ENCODE data around the gene OSTN. TPM values are rescaled to one million over a fixed set of nuclear protein-coding genes. Genes with fewer than 3 reads are reported as not detected.

The OSTN gene
- polyA plus RNA-seq, 1 of the 3 experiments (the other 2 are of a cell fraction) = 0.02 TPM

DNA sequence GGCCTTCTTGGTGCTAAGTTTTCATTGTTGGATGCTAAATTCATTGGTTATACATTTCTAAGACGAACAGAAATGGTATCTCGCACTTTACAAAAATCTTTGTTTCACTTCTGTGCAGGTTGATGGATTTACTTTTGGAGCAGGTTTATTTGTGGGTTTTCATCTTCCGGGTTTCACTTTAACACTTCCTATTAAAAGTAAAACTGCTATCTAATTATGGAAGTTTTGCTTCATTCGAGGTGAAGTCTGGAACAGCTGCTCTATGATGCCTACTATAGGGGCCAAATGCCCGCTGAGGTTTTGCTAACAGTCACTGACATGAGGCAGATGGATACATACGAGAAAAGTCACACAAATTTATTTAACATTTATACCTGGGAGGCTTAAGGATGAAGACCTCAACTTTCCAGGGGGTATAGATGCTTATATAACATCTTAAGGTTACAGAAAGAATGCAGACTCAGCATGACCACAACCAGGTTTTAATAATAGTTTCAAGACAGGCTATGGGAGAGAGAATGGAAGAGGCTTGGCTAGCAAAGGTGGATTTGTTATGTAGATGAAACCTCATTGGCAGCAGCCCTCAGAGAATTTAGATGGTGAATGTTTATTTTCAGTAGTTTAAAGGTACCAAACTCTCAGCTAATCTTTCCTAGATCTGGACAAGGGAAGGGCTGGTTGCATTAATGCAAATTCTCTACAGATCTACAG, 54.2 kb downstream of the OSTN start:
- Histone ChIP-seq H3K9me2 (no peaks in the 10 kb centered on the region), H4K20me1 (ENCODE audit: insufficient read depth) (no peaks in the 10 kb centered on the region), H2AFZ (ENCODE audit: low read depth) (no peak overlapping the region), H3K4me3 (ENCODE audit: low read depth in 2 of 2, low read length in 1 of 2) (no peak overlapping the region), H3K4me1 (ENCODE audit: control insufficient read depth in 1 of 2, insufficient read depth in 2 of 2, low read depth in 1 of 2, low read length in 1 of 2) (0 out of 4 replicates have a peak, but pooled peaks cover 0 to 4% of the 10 kb centered on the region in 2 experiments), H3K9me3 (no peaks in the 10 kb centered on the region), H3K79me2 (ENCODE audit: insufficient read depth) (no peaks in the 10 kb centered on the region), H3K27ac (ENCODE audit: low read depth in 2 of 2, low read length in 1 of 2) (no peak overlapping the region), H3K36me3 (replicated peaks in 1 of 2; ENCODE audit: control insufficient read depth in 1 of 2, insufficient read depth in 2 of 2, low read length in 1 of 2) (no peaks in the 10 kb centered on the region), H3K4me2 (no peak overlapping the region), H3F3A (replicated peaks; ENCODE audit: insufficient read depth) (no peaks in the 10 kb centered on the region), H3K27me3 (ENCODE audit: insufficient read depth) (no peaks in the 10 kb centered on the region), H3K9ac (no peak overlapping the region)
- POLR2A ChIA-PET = no interaction called here
- TF ChIP-seq RAD21 (IDR thresholded peaks at IDR 0.05; ENCODE audit: low read length) (no peak), EP300 (IDR thresholded peaks at IDR 0.05; ENCODE audit: borderline replicate concordance in 1 of 2, low read depth in 1 of 2, low read length in 1 of 2) (no peak), FOSL2 (IDR thresholded peaks at IDR 0.05; ENCODE audit: borderline replicate concordance, low read depth) (no peak), MEF2A (IDR thresholded peaks at IDR 0.05; ENCODE audit: borderline replicate concordance, low read depth) (no peak), TCF12 (IDR thresholded peaks at IDR 0.05) (no peak), MXI1 (IDR thresholded peaks at IDR 0.05; ENCODE audit: low read depth, low read length) (no peak)
- TF ChIP-seq, protein P1, sequence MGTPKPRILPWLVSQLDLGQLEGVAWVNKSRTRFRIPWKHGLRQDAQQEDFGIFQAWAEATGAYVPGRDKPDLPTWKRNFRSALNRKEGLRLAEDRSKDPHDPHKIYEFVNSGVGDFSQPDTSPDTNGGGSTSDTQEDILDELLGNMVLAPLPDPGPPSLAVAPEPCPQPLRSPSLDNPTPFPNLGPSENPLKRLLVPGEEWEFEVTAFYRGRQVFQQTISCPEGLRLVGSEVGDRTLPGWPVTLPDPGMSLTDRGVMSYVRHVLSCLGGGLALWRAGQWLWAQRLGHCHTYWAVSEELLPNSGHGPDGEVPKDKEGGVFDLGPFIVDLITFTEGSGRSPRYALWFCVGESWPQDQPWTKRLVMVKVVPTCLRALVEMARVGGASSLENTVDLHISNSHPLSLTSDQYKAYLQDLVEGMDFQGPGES (IDR thresholded peaks at IDR 0.05; ENCODE audit: low read depth, low read length) = no peak
- TF ChIP-seq, protein P2, sequence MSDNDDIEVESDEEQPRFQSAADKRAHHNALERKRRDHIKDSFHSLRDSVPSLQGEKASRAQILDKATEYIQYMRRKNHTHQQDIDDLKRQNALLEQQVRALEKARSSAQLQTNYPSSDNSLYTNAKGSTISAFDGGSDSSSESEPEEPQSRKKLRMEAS (IDR thresholded peaks at IDR 0.05; ENCODE audit: low read depth) = no peak
- no peak for DNase-seq
- CTCF ChIA-PET = no interaction called here
- 63% methylated on average over 6 of the region's 6 CpGs for WGBS (ENCODE audit: low lambda C conversion rate)

DNA sequence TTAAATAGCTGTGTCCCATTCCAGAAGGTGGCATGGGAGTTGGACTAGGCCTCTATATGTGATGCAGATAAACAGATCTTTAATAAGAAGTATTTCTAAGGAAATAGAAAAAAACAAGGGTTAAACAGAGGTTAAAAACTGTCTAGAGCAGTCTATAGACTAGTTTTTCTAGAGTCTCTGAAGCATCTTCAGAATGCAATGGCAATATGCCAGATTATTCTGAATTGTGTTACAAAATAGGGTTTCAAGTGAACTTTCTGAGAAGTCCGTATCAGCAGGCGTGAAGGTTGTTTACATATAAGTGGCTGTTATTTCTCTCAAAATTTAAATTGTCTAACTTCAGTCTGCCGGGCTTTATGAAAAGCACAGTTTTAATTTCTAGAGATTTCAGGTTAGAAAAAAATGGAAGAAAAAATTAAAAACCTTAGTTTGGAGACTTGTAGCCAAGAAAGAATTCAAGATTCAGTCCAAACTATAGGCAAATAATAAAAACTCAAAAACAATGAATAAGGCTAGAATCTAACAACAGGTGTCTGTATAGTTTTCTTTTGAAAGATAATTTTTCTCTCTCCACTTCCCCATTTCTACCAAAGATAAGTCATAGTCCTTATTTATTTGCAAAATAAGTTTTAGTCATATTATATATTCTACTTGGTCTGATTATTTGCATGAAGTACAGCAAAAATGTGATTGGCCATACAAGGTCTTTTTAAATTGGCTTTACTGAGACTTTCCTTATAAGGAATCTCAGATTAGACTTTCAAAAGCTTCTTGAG, 55.2 kb downstream of the OSTN start:
- no peaks in the 10 kb centered on the region for H3K27me3 ChIP-seq (ENCODE audit: insufficient read depth)
- H2AFZ ChIP-seq (ENCODE audit: low read depth) = no peak overlapping the region
- no peak overlapping the region for H3K9ac ChIP-seq
- POLR2A ChIA-PET = no interaction called here
- H3F3A ChIP-seq (replicated peaks; ENCODE audit: insufficient read depth) = no peaks in the 10 kb centered on the region
- no peaks in the 10 kb centered on the region for H3K9me2 ChIP-seq
- no peaks in the 10 kb centered on the region for H4K20me1 ChIP-seq (ENCODE audit: insufficient read depth)
- H3K4me1 ChIP-seq (ENCODE audit: control insufficient read depth in 1 of 2, insufficient read depth in 2 of 2, low read depth in 1 of 2, low read length in 1 of 2) = 0 out of 4 replicates have a peak, but pooled peaks cover 0 to 4% of the 10 kb centered on the region in 2 experiments
- CTCF ChIA-PET = interaction anchor here (1.0 kb wide), 1 partner anchor 10 kb away, joined by 4 read pairs; no protein-coding TSS in a partner anchor
- no peaks in the 10 kb centered on the region for H3K9me3 ChIP-seq
- H3K79me2 ChIP-seq (ENCODE audit: insufficient read depth) = no peaks in the 10 kb centered on the region
- H3K4me2 ChIP-seq = no peak overlapping the region
- DNase-seq = no peak
- no peak overlapping the region for H3K4me3 ChIP-seq (ENCODE audit: low read depth in 2 of 2, low read length in 1 of 2)
- WGBS (ENCODE audit: low lambda C conversion rate) = 69% methylated on average over 3 of the region's 3 CpGs
- TF ChIP-seq EZH2phosphoT487 (IDR thresholded peaks at IDR 0.05; ENCODE audit: borderline replicate concordance, low read depth) = no peak
- TF ChIP-seq TAF1 (IDR thresholded peaks at IDR 0.05; ENCODE audit: borderline replicate concordance, low read depth, low read length) = no peak
- no peak for TF ChIP-seq RXRA (IDR thresholded peaks at IDR 0.05; ENCODE audit: borderline replicate concordance, low read depth)
- TF ChIP-seq GABPA (IDR thresholded peaks at IDR 0.05; ENCODE audit: low read depth) = no peak
- TF ChIP-seq, protein P3, sequence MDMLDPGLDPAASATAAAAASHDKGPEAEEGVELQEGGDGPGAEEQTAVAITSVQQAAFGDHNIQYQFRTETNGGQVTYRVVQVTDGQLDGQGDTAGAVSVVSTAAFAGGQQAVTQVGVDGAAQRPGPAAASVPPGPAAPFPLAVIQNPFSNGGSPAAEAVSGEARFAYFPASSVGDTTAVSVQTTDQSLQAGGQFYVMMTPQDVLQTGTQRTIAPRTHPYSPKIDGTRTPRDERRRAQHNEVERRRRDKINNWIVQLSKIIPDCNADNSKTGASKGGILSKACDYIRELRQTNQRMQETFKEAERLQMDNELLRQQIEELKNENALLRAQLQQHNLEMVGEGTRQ (IDR thresholded peaks at IDR 0.05; ENCODE audit: borderline replicate concordance, low read depth, low read length) = no peak
- no peak for TF ChIP-seq NRF1 (IDR thresholded peaks at IDR 0.05; ENCODE audit: low read depth, low read length)
- no peak for TF ChIP-seq ELF1 (IDR thresholded peaks at IDR 0.05)
- no peak for TF ChIP-seq FOXM1 (IDR thresholded peaks at IDR 0.05; ENCODE audit: low read depth)
- TF ChIP-seq, protein P4, sequence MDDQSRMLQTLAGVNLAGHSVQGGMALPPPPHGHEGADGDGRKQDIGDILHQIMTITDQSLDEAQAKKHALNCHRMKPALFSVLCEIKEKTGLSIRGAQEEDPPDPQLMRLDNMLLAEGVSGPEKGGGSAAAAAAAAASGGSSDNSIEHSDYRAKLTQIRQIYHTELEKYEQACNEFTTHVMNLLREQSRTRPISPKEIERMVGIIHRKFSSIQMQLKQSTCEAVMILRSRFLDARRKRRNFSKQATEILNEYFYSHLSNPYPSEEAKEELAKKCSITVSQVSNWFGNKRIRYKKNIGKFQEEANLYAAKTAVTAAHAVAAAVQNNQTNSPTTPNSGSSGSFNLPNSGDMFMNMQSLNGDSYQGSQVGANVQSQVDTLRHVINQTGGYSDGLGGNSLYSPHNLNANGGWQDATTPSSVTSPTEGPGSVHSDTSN (IDR thresholded peaks at IDR 0.05) = no peak
- TF ChIP-seq TEAD4 (IDR thresholded peaks at IDR 0.05; ENCODE audit: borderline replicate concordance, insufficient read depth) = no peak
- TF ChIP-seq POLR2AphosphoS5 (IDR thresholded peaks at IDR 0.05; ENCODE audit: low read depth, low read length) = no peak
- H3K27ac ChIP-seq (ENCODE audit: low read depth in 2 of 2, low read length in 1 of 2) = no peak overlapping the region
- H3K36me3 ChIP-seq (replicated peaks in 1 of 2; ENCODE audit: control insufficient read depth in 1 of 2, insufficient read depth in 2 of 2, low read length in 1 of 2) = no peaks in the 10 kb centered on the region
